NCI-H446 (cell line): Measurements from ENCODE around the gene SERP2.
"Not testable (repeated sequence)": the region's sequence is repeated elsewhere in the genome, so short reads cannot be mapped to it uniquely, and the experiment has no call there.

Source experiments
- DNase-seq, 2 experiments: peaks; one replicate each; lab custom pipeline; 2025; lab: John Stamatoyannopoulos, UW

Gene SERP2

DNA sequence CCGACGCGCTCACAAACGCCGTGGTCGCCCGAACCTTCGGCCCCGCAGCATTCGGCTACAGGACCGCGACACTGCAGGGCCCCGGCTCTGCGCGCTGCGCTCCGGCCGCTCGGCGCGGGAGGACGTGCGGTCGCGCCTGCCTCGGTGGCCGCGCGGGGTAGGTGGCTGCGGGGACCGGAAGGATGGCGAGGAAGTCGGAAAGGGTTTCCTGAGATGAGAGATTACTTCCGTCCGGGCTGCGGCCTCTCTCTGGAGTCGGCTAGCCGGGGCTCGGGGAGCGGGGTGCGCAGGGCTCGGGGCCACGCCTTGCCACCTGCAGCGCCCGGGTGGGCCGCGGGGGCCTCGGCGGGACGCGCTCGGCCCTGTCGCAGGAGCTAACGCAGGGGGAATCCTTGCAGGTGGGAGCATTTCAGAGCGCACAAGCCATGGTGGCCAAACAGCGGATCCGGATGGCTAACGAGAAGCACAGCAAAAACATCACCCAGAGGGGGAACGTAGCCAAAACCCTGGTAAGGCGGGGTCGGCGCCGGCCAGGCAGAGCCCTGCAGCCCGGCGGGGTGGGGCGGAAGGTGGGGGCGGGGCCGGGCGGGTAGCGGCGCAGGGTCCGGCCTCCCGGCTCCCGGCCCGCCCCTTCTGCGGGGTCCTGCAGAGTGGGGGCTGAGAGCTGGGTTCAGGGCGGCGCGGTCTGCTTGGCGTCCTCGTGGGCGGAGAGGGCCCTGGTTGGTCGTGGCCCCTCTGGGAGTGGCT, at the start of gene SERP2:
Gene SERP2, plus strand, starts transcription at position 224 of the 747 bp plus-strand sequence. Its CDS starts 202 bp downstream, at position 426.
- no peak for DNase-seq

GRCh38 chr13:44326961-44327360, 46.7 kb upstream of the SERP2 start:
- no peak for DNase-seq

GRCh38 chr13:44329041-44329440, 44.6 kb upstream of the SERP2 start:
- not testable (repeated sequence) for DNase-seq

GRCh38 chr13:44329909-44330545, 43.6 kb upstream of the SERP2 start:
- DNase-seq: no peak

DNA sequence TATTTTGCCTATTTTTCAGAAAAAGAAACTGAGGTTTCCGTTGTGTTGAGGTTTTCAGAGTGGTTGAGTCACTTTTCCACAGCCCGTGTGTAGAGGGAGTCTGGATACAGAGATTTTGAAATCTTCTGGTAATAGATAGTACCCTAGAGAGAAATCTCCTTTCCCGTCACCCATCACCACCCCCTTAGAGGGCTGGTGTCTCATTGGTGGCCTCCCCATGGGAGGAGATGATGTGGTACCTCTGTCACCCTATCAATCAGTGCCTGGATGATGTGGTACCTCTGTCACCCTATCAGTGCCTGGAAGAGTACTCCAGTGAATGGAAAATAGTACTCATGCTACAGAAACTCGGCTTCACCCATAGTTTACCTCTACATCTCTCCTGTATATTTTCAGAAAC, 42.2 kb upstream of the SERP2 start:
- no peak for DNase-seq

DNA sequence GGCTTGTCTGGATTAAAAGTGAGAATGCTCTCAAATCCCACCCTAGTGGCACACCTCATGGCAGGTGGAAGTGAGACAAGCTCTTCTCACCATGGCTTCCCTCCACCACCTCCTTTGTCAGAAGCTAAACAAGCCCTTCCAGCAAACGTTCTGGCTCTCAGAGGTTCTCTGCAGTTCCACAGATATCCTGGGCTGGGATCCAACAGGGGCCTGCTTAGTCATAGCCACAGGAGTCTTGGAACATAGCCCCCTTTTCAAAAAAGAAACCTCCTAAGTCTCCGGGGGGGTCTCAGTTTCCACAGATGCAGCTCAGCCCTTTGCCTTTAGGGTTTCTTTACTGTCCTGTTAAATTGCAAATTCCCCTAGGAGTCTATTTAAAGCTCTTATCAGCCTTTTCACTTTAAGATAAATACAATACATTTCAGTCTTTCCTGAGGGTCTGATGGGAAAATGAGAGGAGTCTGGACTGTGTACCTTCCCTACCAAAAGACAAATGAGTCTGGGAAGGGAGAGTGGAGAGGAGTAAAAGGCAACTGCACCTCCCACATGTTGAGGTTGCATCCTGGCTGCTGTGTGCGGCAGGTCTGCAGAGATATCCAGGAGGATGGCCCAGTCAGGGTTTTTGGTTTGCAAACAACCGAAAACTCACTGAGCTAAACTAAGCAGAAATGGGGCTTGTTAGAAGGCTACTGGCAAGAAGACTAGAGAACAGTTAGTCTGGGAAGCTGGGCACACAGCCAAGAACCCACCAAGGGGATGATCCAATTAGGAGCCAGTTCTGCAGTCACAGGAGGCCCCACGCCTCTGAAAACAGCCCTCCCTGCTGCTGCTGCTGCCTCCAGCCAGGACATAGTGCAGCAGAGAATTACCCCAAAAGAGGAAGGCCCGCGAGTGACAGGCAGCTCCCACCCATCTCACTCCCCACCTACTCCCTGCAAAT, 41.4 kb upstream of the SERP2 start:
- DNase-seq: peak; percentile 95 to 97

- no peak for DNase-seq
Observed at GRCh38 chr13:44333950-44334655, 39.5 kb upstream of the SERP2 start.

DNA sequence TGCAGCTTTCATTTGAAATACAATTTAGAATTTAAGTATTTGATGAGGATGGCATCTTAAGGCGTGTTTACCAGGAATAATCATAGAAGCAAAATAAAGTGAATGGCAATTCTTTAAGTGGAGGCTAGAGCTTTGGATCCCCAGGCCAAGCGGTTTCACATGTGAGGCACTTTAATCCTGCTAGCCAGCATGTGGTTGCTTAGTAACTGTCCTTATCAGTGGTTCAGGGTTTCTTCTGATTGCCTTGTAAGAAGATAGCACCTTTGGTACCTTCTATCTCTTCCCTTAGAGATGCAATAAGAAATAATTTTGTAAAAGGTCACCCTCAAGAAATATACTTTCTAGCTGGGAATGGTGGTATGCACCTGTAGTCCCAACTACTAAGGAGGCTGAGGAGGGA, 38.9 kb upstream of the SERP2 start:
- no peak for DNase-seq

DNA sequence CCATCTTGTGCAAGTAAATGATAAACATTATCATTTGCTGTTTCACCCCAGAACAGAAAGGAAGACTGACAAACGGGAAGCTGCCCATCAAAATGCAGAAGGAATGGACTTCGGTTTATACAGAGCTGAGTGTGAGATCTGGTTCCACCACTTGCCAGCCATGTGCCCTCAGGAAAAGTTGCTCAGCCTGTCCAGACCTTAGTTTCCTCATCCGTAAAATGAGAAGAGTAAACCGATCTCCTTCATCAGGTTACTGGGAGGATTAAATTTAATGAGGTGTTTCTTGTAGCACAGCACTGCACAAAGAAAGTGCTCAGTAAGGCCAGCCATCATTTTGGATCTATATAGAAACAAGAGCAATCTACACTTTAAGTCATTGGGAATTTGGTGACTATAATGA, 36.7 kb upstream of the SERP2 start:
- DNase-seq: no peak

GRCh38 chr13:44337581-44337980, 36.0 kb upstream of the SERP2 start:
- DNase-seq: no peak

- no peak for DNase-seq
Observed at GRCh38 chr13:44340508-44340907, 33.1 kb upstream of the SERP2 start.

DNA sequence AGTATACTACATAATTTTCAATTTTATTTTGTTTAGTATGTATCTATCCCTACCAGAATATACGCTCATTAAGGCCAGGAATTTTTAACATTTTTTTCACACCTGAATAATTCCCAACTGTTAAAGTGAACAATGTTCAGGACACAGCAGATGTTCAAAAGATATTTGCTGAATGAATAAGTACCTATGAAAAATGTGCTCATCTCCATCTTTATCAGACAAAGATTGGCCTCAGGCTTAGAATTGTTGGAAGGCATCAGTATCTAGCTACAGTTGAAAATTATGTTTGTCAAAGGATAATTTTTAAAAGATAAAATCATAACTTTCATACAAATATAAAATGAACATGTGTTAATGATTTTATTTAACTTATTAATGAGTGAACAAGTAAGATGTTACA, 30.9 kb upstream of the SERP2 start:
- no peak for DNase-seq

- DNase-seq: no peak
Observed at GRCh38 chr13:44346534-44346933, 27.1 kb upstream of the SERP2 start.

- no peak for DNase-seq
Observed at GRCh38 chr13:44347301-44347700, 26.3 kb upstream of the SERP2 start.

- no peak for DNase-seq
Observed at GRCh38 chr13:44347949-44348348, 25.7 kb upstream of the SERP2 start.

- DNase-seq: no peak
Observed at GRCh38 chr13:44350775-44351504, 22.7 kb upstream of the SERP2 start.

DNA sequence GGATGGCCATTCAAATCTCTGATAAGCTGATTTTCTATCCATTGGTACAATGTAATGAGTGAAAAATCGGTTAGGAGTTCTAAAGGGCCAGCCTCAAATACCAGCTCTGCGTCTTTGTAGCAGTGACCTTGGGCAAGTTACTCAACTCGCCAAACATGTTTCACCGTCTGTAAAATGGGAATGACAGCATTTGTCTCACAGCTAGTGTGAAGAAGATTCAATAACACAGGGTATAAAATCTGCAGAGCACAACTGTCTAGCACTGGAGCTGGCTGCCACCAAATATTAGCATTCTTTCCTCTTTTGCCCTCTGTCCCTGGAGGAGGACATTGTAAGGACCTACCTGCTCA, 22.1 kb upstream of the SERP2 start:
- no peak for DNase-seq

GRCh38 chr13:44352202-44352601, 21.4 kb upstream of the SERP2 start:
- no peak for DNase-seq

DNA sequence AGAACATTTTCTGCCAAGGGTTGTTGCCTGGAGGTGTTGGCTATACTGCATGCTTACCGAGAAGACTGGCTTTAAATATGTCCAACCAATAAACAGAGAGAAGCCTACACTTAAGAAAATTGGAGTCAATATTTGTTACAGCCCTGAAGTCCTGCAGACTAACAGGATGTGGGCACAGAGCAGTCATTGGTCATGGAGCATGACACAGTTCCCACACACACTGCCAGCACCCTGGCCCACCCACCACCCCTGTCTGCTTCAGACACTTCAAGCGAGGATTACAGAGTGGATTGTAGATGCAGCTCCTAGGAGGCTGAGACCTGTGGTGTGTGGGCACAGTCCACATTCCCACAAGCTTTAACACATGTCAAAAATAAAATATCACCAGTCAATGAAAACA, 21.0 kb upstream of the SERP2 start:
- no peak for DNase-seq

DNA sequence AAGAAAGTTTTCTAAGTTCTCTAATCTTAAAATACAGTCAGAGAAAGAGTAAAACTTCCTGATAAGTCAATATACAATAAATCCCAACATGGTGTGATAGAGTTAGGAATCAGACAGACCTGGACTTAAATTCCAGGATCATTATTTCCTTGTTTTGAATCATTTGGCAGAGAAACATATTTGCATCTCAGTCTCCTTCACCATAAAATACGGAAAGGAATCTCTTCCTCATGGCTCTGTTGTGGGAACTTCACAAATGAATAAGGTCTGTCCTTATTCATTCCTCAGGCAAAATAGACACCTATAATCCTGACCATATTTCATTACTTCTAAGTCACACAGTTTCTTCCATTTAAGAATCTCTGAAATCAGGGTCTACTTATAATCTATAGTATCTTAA, 19.3 kb upstream of the SERP2 start:
- DNase-seq: no peak

- DNase-seq: no peak
Observed at GRCh38 chr13:44354884-44355283, 18.7 kb upstream of the SERP2 start.
